Measurements from ENCODE around the gene GLI3. TPM values are rescaled to one million over a fixed set of nuclear protein-coding genes. Genes with fewer than 3 reads are reported as not detected.

Gene GLI3
- total RNA-seq, 4 donors from 2014 or later: 8.6 to 12.6 (median 8.7) TPM

GRCh38 chr7:42064534-42064933 is 172.5 kb downstream of the GLI3 start:
- no peak for TF ChIP-seq POLR2A (IDR thresholded peaks at IDR 0.05)
- TF ChIP-seq EP300 (IDR thresholded peaks at IDR 0.05): no peak
- no peak for TF ChIP-seq CTCF (IDR thresholded peaks at IDR 0.05)
- H3K36me3 ChIP-seq: no peaks in the 10 kb centered on the region
- no peak for DNase-seq (ENCODE audit: low spot score in 2 of 2)
- H3K4me1 ChIP-seq: peaks cover 0 to 7% (median 0%) of the 10 kb centered on the region in 4 donors
- 69 to 85% methylated on average over 2 of the region's 2 CpGs for WGBS, 2 donors
- H3K27me3 ChIP-seq: no peaks in the 10 kb centered on the region
- H3K4me3 ChIP-seq: no peak overlapping the region
- no peaks in the 10 kb centered on the region for H3K9me3 ChIP-seq
- no peak overlapping the region for H3K27ac ChIP-seq

- no peak for TF ChIP-seq POLR2A (IDR thresholded peaks at IDR 0.05)
- TF ChIP-seq CTCF (IDR thresholded peaks at IDR 0.05): no peak
- TF ChIP-seq EP300 (IDR thresholded peaks at IDR 0.05): no peak
- no peak for DNase-seq (ENCODE audit: low spot score in 2 of 2)
- H3K27ac ChIP-seq: no peak overlapping the region
- H3K9me3 ChIP-seq: no peaks in the 10 kb centered on the region
- 47 to 72% methylated on average over 2 of the region's 2 CpGs for WGBS, 2 donors
- H3K4me3 ChIP-seq: no peak overlapping the region
- H3K4me1 ChIP-seq: no peaks in the 10 kb centered on the region
- no peaks in the 10 kb centered on the region for H3K36me3 ChIP-seq
- no peaks in the 10 kb centered on the region for H3K27me3 ChIP-seq
These were observed 177.7 kb downstream of the GLI3 start for GRCh38 chr7:42059275-42059674.

- TF ChIP-seq POLR2A (IDR thresholded peaks at IDR 0.05): no peak
- TF ChIP-seq EP300 (IDR thresholded peaks at IDR 0.05): no peak
- no peak for TF ChIP-seq CTCF (IDR thresholded peaks at IDR 0.05)
- H3K9me3 ChIP-seq: no peaks in the 10 kb centered on the region
- peaks cover 0 to 4% (median 0%) of the 10 kb centered on the region in 3 donors for H3K36me3 ChIP-seq
- H3K4me1 ChIP-seq: peaks cover 0 to 4% (median 0%) of the 10 kb centered on the region in 4 donors
- no peaks in the 10 kb centered on the region for H3K27me3 ChIP-seq
- no peak overlapping the region for H3K27ac ChIP-seq
- 90 to 97% methylated on average over 2 of the region's 2 CpGs for WGBS, 2 donors
- no peak for DNase-seq (ENCODE audit: low spot score in 2 of 2)
- no peak overlapping the region for H3K4me3 ChIP-seq
These were observed 179.7 kb downstream of the GLI3 start for GRCh38 chr7:42057331-42057730.

GRCh38 chr7:42055171-42055570 is 181.8 kb downstream of the GLI3 start:
- H3K36me3 ChIP-seq: peaks cover 0 to 4% (median 0%) of the 10 kb centered on the region in 3 donors
- DNase-seq (ENCODE audit: low spot score in 2 of 2): no peak
- 89 to 91% methylated on average over 5 of the region's 5 CpGs for WGBS, 2 donors
- no peaks in the 10 kb centered on the region for H3K27me3 ChIP-seq
- TF ChIP-seq EP300 (IDR thresholded peaks at IDR 0.05): no peak
- no peak for TF ChIP-seq CTCF (IDR thresholded peaks at IDR 0.05)
- TF ChIP-seq POLR2A (IDR thresholded peaks at IDR 0.05): no peak
- no peak overlapping the region for H3K4me3 ChIP-seq
- H3K4me1 ChIP-seq: peaks cover 0 to 4% (median 0%) of the 10 kb centered on the region in 4 donors
- H3K9me3 ChIP-seq: no peaks in the 10 kb centered on the region
- H3K27ac ChIP-seq: no peak overlapping the region

- no peak overlapping the region for H3K4me3 ChIP-seq
- WGBS, 2 donors: 88% methylated on average over 2 of the region's 2 CpGs
- no peaks in the 10 kb centered on the region for H3K9me3 ChIP-seq
- H3K4me1 ChIP-seq: peaks cover 0 to 4% (median 0%) of the 10 kb centered on the region in 4 donors
- no peaks in the 10 kb centered on the region for H3K27me3 ChIP-seq
- DNase-seq (ENCODE audit: low spot score in 2 of 2): no peak
- TF ChIP-seq CTCF (IDR thresholded peaks at IDR 0.05): no peak
- H3K36me3 ChIP-seq: peaks cover 0 to 4% (median 0%) of the 10 kb centered on the region in 3 donors
- no peak overlapping the region for H3K27ac ChIP-seq
These were observed 183.2 kb downstream of the GLI3 start for GRCh38 chr7:42053834-42054233.

Measured in tibial nerve (tissue), 4 donors.